H1 (cell line): ENCODE data around the gene FOXN3. TPM values are rescaled to one million over a fixed set of nuclear protein-coding genes. Genes with fewer than 3 reads are reported as not detected.

Source experiments
- CTCF ChIA-PET: fragments of 300-600 bp; sonication (Branson Sonifier 250); formaldehyde crosslinking; loops from one replicate; lab custom pipeline; 2021; ENCODE audit not compliant: partially characterized antibody; lab: Charles Lee
- POLR2A ChIA-PET: fragments of 300-600 bp; sonication (Branson Sonifier 250); formaldehyde crosslinking; loops from one replicate; lab custom pipeline; 2021; ENCODE audit warnings: inconsistent platforms; ENCODE audit not compliant: partially characterized antibody; lab: Charles Lee
- DNase-seq, 2 experiments: peaks; one replicate each; pipeline versions ENCODE4 v3.0.0 to v3.0.0-alpha.2; 2010 to 2022; ENCODE audit warnings: low spot score in 2 of 2, low read depth in 1 of 2, mixed read lengths in 1 of 2
- FAIRE-seq: peaks from 2 replicates; lab custom pipeline; 2011; peaks lifted over from hg19 to GRCh38; lab: Jason Lieb, UNC
- H2AFZ ChIP-seq: 2 replicates; pipeline ENCODE4 v1.8.1; 2012; ENCODE audit warnings: low read length, inconsistent platforms
- H2AK5ac ChIP-seq: 2 replicates; pipeline ENCODE4 v1.6.1; 2013; ENCODE audit warnings: low read depth, low read length
- H2BK120ac ChIP-seq: replicated peaks from 2 replicates; pipeline ENCODE3; 2013; ENCODE audit warnings: low read depth, low read length, inconsistent platforms
- H2BK12ac ChIP-seq: 2 replicates; pipeline ENCODE4 v1.6.1; 2013; ENCODE audit warnings: low read depth, low read length
- H2BK15ac ChIP-seq: 2 replicates; pipeline ENCODE4 v1.6.1; 2013; ENCODE audit warnings: low read length
- H2BK20ac ChIP-seq: 2 replicates; pipeline ENCODE4 v1.6.1; 2013; ENCODE audit warnings: low read length
- H2BK5ac ChIP-seq: 2 replicates; pipeline ENCODE4 v1.6.1; 2013; ENCODE audit warnings: low read depth, low read length
- H3K14ac ChIP-seq: 2 replicates; pipeline ENCODE4 v1.6.1; 2013; ENCODE audit warnings: inconsistent platforms; ENCODE audit not compliant: insufficient read length
- H3K18ac ChIP-seq: 2 replicates; pipeline ENCODE4 v1.6.1; 2013; ENCODE audit warnings: low read length; ENCODE audit errors: extremely low read depth
- H3K23ac ChIP-seq: 2 replicates; pipeline ENCODE4 v1.6.1; 2013; ENCODE audit warnings: inconsistent platforms; ENCODE audit not compliant: insufficient read length
- H3K23me2 ChIP-seq: 2 replicates; pipeline ENCODE4 v1.6.1; 2013; ENCODE audit warnings: low read depth, low read length
- H3K27ac ChIP-seq: 2 replicates; pipeline ENCODE4 v1.6.1; 2011; ENCODE audit warnings: low read depth, low read length, inconsistent platforms
- H3K27me3 ChIP-seq, 4 experiments: replicated peaks in 1 of 4; 1 replicate in 1 of 4; 2 replicates in 3 of 4; pipeline versions ENCODE4 v1.6.1 to v1.8.1; 2011 to 2013; ENCODE audit warnings: low read length in 3 of 4, mild to moderate bottlenecking in 3 of 4, inconsistent platforms in 2 of 4, mixed read lengths in 2 of 4, moderate library complexity in 1 of 4; ENCODE audit not compliant: control insufficient read depth in 3 of 4, insufficient read depth in 3 of 4; ENCODE audit errors: extremely low read depth in 1 of 4
- H3K36me3 ChIP-seq, 4 experiments: 2 replicates each; pipeline versions ENCODE4 v1.6.1 to v1.8.1; 2011 to 2013; ENCODE audit warnings: mild to moderate bottlenecking in 4 of 4, low read length in 3 of 4, moderate library complexity in 2 of 4, control low read depth in 1 of 4, inconsistent platforms in 1 of 4; ENCODE audit not compliant: insufficient read depth in 4 of 4, control insufficient read depth in 2 of 4
- H3K4ac ChIP-seq: replicated peaks from 2 replicates; pipeline ENCODE3; 2013; ENCODE audit warnings: low read length, low read depth, mixed read lengths, inconsistent platforms; ENCODE audit not compliant: insufficient read length
- H3K4me1 ChIP-seq, 4 experiments: replicated peaks in 1 of 4; 1 replicate in 1 of 4; 2 replicates in 3 of 4; pipeline versions ENCODE4 v1.6.1 to v1.8.1; 2011 to 2013; ENCODE audit warnings: low read length in 3 of 4, inconsistent platforms in 2 of 4, mixed read lengths in 1 of 4; ENCODE audit not compliant: insufficient read depth in 4 of 4, control insufficient read depth in 3 of 4
- H3K4me2 ChIP-seq, 2 experiments: 2 replicates each; pipeline versions ENCODE4 v1.6.1 to v1.8.1; 2011 to 2013; ENCODE audit warnings: low read depth in 2 of 2, low read length in 2 of 2, control low read depth in 1 of 2, inconsistent platforms in 1 of 2, mild to moderate bottlenecking in 1 of 2; ENCODE audit not compliant: insufficient read depth in 1 of 2
- H3K4me3 ChIP-seq, 4 experiments: fragments of 200-600, 300-600 bp in 1 of 4; sonication (generic), shearing (Covaris generic), sonication (Bioruptor Twin) in 1 of 4; 2 replicates each; pipeline versions ENCODE4 v1.5.1 to v1.8.1; 2011 to 2016; ENCODE audit warnings: low read length in 4 of 4, low read depth in 3 of 4, control low read depth in 2 of 4, inconsistent platforms in 2 of 4, mild to moderate bottlenecking in 2 of 4, mixed read lengths in 1 of 4, moderate library complexity in 1 of 4; ENCODE audit not compliant: insufficient read depth in 2 of 4; ENCODE audit errors: extremely low read depth in 1 of 4
- H3K56ac ChIP-seq: replicated peaks from 2 replicates; pipeline ENCODE3; 2013; ENCODE audit warnings: low read depth, mild to moderate bottlenecking, mixed read lengths, low read length, inconsistent platforms; ENCODE audit not compliant: insufficient read length
- H3K79me1 ChIP-seq: 2 replicates; pipeline ENCODE4 v1.6.1; 2013; ENCODE audit warnings: low read depth, low read length, control low read depth
- H3K79me2 ChIP-seq, 2 experiments: 2 replicates each; pipeline versions ENCODE4 v1.6.1 to v1.8.1; 2012 to 2013; ENCODE audit warnings: low read length in 2 of 2, mild to moderate bottlenecking in 2 of 2, inconsistent platforms in 1 of 2; ENCODE audit not compliant: insufficient read depth in 2 of 2, control insufficient read depth in 1 of 2
- H3K9ac ChIP-seq, 4 experiments: replicated peaks in 1 of 4; 1 replicate in 1 of 4; 2 replicates in 3 of 4; pipeline versions ENCODE4 v1.6.1 to v1.8.1; 2011 to 2013; ENCODE audit warnings: low read depth in 3 of 4, low read length in 3 of 4, control low read depth in 2 of 4, mild to moderate bottlenecking in 2 of 4, moderate library complexity in 2 of 4, inconsistent platforms in 1 of 4; ENCODE audit errors: extremely low read depth in 1 of 4
- H3K9me3 ChIP-seq, 2 experiments: 2 replicates each; pipeline versions ENCODE4 v1.6.1 to v1.8.1; 2012 to 2013; ENCODE audit warnings: mild to moderate bottlenecking in 2 of 2, moderate library complexity in 2 of 2, control low read depth in 1 of 2, inconsistent platforms in 1 of 2, low read depth in 1 of 2, low read length in 1 of 2, mixed read lengths in 1 of 2; ENCODE audit not compliant: insufficient read depth in 2 of 2
- H4K20me1 ChIP-seq, 2 experiments: replicated peaks in 1 of 2; 2 replicates each; pipeline versions ENCODE3 to v1.8.1; 2011 to 2013; ENCODE audit warnings: inconsistent platforms in 2 of 2, low read length in 2 of 2, mild to moderate bottlenecking in 1 of 2; ENCODE audit not compliant: insufficient read depth in 2 of 2, control insufficient read depth in 1 of 2
- H4K5ac ChIP-seq: 2 replicates; pipeline ENCODE4 v1.6.1; 2013; ENCODE audit warnings: low read length, low read depth, mixed read lengths, inconsistent platforms; ENCODE audit not compliant: insufficient read length
- H4K8ac ChIP-seq: 2 replicates; pipeline ENCODE4 v1.8.0; 2013; ENCODE audit warnings: mild to moderate bottlenecking, moderate library complexity, low read length, inconsistent platforms; ENCODE audit not compliant: insufficient read depth; ENCODE audit errors: extremely low read depth
- H4K91ac ChIP-seq: replicated peaks from 2 replicates; pipeline ENCODE3; 2013; ENCODE audit warnings: low read length, mixed read lengths, inconsistent platforms; ENCODE audit not compliant: insufficient read length
- CHD2 ChIP-seq: IDR thresholded peaks from 2 replicates; pipeline ENCODE4 v1.6.1; 2012; ENCODE audit warnings: low read length, improper control_type of control experiment
- EGR1 ChIP-seq: IDR thresholded peaks from 2 replicates; pipeline ENCODE4 v1.6.1; 2011; ENCODE audit warnings: low read depth, low read length, borderline replicate concordance
- KDM1A ChIP-seq: fragments of 200-600, 300-600 bp; sonication (generic); IDR thresholded peaks from 2 replicates; pipeline ENCODE4 v1.7.1; 2016; ENCODE audit warnings: mild to moderate bottlenecking, low read length, borderline replicate concordance
- RFX5 ChIP-seq: IDR thresholded peaks from 2 replicates; pipeline ENCODE4 v1.6.1; 2011; ENCODE audit warnings: low read depth, low read length, improper control_type of control experiment, borderline replicate concordance
- SIX5 ChIP-seq: IDR thresholded peaks from 2 replicates; pipeline ENCODE4 v1.6.1; 2011; ENCODE audit warnings: mild to moderate bottlenecking, low read depth, low read length
- SP4 ChIP-seq: IDR thresholded peaks from 2 replicates; pipeline ENCODE4 v1.6.1; 2012; ENCODE audit warnings: low read length, inconsistent platforms
- TAF1 ChIP-seq: IDR thresholded peaks from 2 replicates; pipeline ENCODE4 v1.6.1; 2011; ENCODE audit warnings: mild to moderate bottlenecking, low read depth, low read length
- WGBS, 2 experiments: shearing (Covaris generic) in 1 of 2; methylation state at CpG; one replicate each; pipeline versions ENCODE4 v1.1.6 to v1.1.7; 2013 to 2015; ENCODE audit warnings: low lambda C conversion rate in 2 of 2, mixed read lengths in 2 of 2, inconsistent platforms in 1 of 2, low coverage in 1 of 2, missing lambda C conversion rate in 1 of 2; ENCODE audit not compliant: insufficient replicate concordance in 2 of 2, insufficient coverage in 1 of 2, insufficient read length in 1 of 2; ENCODE audit errors: extremely low coverage in 1 of 2, missing lambda C conversion rate in 1 of 2; 5-methylcytosine and 5-hydroxymethylcytosine counted together
- polyA plus RNA-seq, 7 experiments: library from polyadenylated mRNA; depleted of rRNA in 3 of 7; stranded (reverse) in 5 of 7; unstranded in 2 of 7; fragments of >200 nt in 5 of 7; fragments of 200-250 nt in 2 of 7; gene quantifications; 1 replicate in 5 of 7; 2 replicates in 1 of 7; 4 replicates in 1 of 7; pipeline versions ENCODE4 v1.2.1 to v1.2.3, GENCODE V29; 2011 to 2013; ENCODE audit warnings: missing spikeins in 2 of 7, mixed read lengths in 2 of 7
- total RNA-seq: library from RNA; stranded (reverse); fragmentation: NEBNext Ultra II Directional; extraction: Animal tissue kit (Norgen Biotek cat#: 25700); gene quantifications from 2 replicates; pipeline ENCODE4 v1.2.1, GENCODE V29; 2021
- TF ChIP-seq, protein P1 (sequence below), 3 experiments: IDR thresholded peaks; 1 replicate in 2 of 3; 2 replicates in 1 of 3; pipeline versions ENCODE4 v1.5.1 to v1.6.1; 2011; ENCODE audit warnings: low read length in 3 of 3, mild to moderate bottlenecking in 3 of 3, inconsistent platforms in 2 of 3, low read depth in 1 of 3, moderate library complexity in 1 of 3; ENCODE audit not compliant: insufficient read depth in 1 of 3; ENCODE audit errors: control extremely low read depth in 1 of 3
- TF ChIP-seq, protein P2 (sequence below): IDR thresholded peaks from 2 replicates; pipeline ENCODE4 v1.6.1; 2012; ENCODE audit warnings: low read length, inconsistent platforms

The FOXN3 gene
- total and polyA plus RNA-seq, 2 of the 8 experiments (the other 6 are each of a cell fraction or from before 2014, with no cell fraction given) = 52.6 to 178 TPM

DNA sequence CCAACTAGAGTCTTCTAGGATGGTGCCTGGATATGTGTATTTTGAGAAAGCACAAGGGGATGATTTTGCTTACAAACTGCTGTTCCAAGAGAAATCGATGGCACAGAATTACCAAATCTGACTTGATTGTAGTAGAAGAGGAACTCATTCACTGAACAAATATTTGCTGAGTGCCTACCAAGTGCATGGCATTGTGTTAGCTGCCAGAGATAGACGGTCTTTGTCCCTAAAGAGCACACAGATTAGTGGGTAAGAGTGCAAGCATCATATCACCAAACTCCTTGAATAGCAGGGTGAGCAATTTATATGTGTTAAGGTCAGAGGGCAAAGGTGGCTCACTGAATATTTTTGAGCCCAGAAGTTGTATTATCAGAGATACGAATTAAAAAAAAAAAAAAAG, 3.5 kb upstream of the FOXN3 start:
- H4K20me1 ChIP-seq = no peaks in the 10 kb centered on the region
- H2BK12ac ChIP-seq = no peak overlapping the region
- no peak overlapping the region for H3K4me2 ChIP-seq
- no peak for DNase-seq
- H4K5ac ChIP-seq = no peak overlapping the region
- no peak for FAIRE-seq
- H3K14ac ChIP-seq = no peak overlapping the region
- peaks cover 4 to 13% (median 9%) of the 10 kb centered on the region in 4 experiments for H3K4me1 ChIP-seq
- H2AFZ ChIP-seq = no peak overlapping the region
- 0 out of 8 replicates have a peak, but pooled peaks cover 0 to 2% (median 0%) of the 10 kb centered on the region in 4 experiments for H3K36me3 ChIP-seq
- H3K23ac ChIP-seq = no peak overlapping the region
- no peak overlapping the region for H4K91ac ChIP-seq
- H3K4me3 ChIP-seq = no peak overlapping the region
- no peaks in the 10 kb centered on the region for H3K27me3 ChIP-seq
- 89% methylated on average over 3 of the region's 3 CpGs; no CpG with 5 or more reads in 1 of the 2 experiments for WGBS, 2 experiments
- H3K79me2 ChIP-seq = peaks cover 4 to 63% of the 10 kb centered on the region in 2 experiments; a peak in 3 of 4 replicates
- H3K79me1 ChIP-seq = 0 out of 2 replicates have a peak, but pooled peaks cover 3% of the 10 kb centered on the region
- no peak overlapping the region for H4K8ac ChIP-seq
- no peak overlapping the region for H3K9ac ChIP-seq
- H3K9me3 ChIP-seq = no peaks in the 10 kb centered on the region
- no peak overlapping the region for H2BK120ac ChIP-seq
- H3K56ac ChIP-seq = no peak overlapping the region
- H2BK15ac ChIP-seq = no peak overlapping the region
- no peak overlapping the region for H2BK20ac ChIP-seq
- no peak overlapping the region for H2BK5ac ChIP-seq
- H3K4ac ChIP-seq = no peak overlapping the region
- ChIA-PET CTCF (interaction anchor here (1.1 kb wide), 1 partner anchor 115 kb away, joined by 3 read pairs; no protein-coding TSS in a partner anchor), POLR2A (interaction anchor here (0.7 to 2.1 kb wide), 2 partner anchors 10 to 15 kb away, joined by 3 to 4 read pairs; no protein-coding TSS in a partner anchor)
- H3K27ac ChIP-seq = no peak overlapping the region
- peaks cover 5% of the 10 kb centered on the region; the same call in 1 of the 2 replicates for H3K23me2 ChIP-seq
- H3K18ac ChIP-seq = no peak overlapping the region
- TF ChIP-seq SIX5 = no peak
- TF ChIP-seq SP4 = no peak
- TF ChIP-seq, protein P1, sequence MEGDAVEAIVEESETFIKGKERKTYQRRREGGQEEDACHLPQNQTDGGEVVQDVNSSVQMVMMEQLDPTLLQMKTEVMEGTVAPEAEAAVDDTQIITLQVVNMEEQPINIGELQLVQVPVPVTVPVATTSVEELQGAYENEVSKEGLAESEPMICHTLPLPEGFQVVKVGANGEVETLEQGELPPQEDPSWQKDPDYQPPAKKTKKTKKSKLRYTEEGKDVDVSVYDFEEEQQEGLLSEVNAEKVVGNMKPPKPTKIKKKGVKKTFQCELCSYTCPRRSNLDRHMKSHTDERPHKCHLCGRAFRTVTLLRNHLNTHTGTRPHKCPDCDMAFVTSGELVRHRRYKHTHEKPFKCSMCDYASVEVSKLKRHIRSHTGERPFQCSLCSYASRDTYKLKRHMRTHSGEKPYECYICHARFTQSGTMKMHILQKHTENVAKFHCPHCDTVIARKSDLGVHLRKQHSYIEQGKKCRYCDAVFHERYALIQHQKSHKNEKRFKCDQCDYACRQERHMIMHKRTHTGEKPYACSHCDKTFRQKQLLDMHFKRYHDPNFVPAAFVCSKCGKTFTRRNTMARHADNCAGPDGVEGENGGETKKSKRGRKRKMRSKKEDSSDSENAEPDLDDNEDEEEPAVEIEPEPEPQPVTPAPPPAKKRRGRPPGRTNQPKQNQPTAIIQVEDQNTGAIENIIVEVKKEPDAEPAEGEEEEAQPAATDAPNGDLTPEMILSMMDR (IDR thresholded peaks at IDR 0.05; ENCODE audit: control extremely low read depth in 1 of 3, insufficient read depth in 1 of 3, low read depth in 1 of 3, low read length in 3 of 3) = no peak
- no peak for TF ChIP-seq KDM1A
- no peak for TF ChIP-seq CHD2
- TF ChIP-seq, protein P2, sequence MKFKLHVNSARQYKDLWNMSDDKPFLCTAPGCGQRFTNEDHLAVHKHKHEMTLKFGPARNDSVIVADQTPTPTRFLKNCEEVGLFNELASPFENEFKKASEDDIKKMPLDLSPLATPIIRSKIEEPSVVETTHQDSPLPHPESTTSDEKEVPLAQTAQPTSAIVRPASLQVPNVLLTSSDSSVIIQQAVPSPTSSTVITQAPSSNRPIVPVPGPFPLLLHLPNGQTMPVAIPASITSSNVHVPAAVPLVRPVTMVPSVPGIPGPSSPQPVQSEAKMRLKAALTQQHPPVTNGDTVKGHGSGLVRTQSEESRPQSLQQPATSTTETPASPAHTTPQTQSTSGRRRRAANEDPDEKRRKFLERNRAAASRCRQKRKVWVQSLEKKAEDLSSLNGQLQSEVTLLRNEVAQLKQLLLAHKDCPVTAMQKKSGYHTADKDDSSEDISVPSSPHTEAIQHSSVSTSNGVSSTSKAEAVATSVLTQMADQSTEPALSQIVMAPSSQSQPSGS = no peak
- no peak for TF ChIP-seq TAF1
- no peak for TF ChIP-seq RFX5
- TF ChIP-seq EGR1 = no peak
- H2AK5ac ChIP-seq = no peak overlapping the region
